SK-N-MC (cell line): Measurements from ENCODE around the gene SUPV3L1.

Source experiments
- DNase-seq: peaks from one replicate; pipeline ENCODE4 v3.0.0-alpha.2; 2011; ENCODE audit warnings: low read depth, low spot score
- H3K27ac ChIP-seq: fragments of 200-600 bp; sonication (generic); 2 replicates; pipeline ENCODE4 v1.5.1; 2016; ENCODE audit warnings: mixed run types
- H3K36me3 ChIP-seq: fragments of 200-600 bp; sonication (generic); 2 replicates; pipeline ENCODE4 v1.6.1; 2017; ENCODE audit warnings: antibody characterized with exemption, low read length, mixed read lengths; ENCODE audit not compliant: insufficient read depth
- H3K4me3 ChIP-seq: fragments of 200-600 bp; sonication (generic); 2 replicates; pipeline ENCODE4 v1.5.1; 2016
- H3K9ac ChIP-seq: fragments of 200-600 bp; sonication (generic); 2 replicates; pipeline ENCODE4 v1.8.0; 2017; ENCODE audit warnings: mixed run types, mixed read lengths; ENCODE audit not compliant: insufficient read length
- H3K9me3 ChIP-seq: fragments of 200-600 bp; sonication (generic); 2 replicates; pipeline ENCODE4 v1.6.1; 2017; ENCODE audit warnings: low read depth, mild to moderate bottlenecking, antibody characterized with exemption, low read length, moderate library complexity, mixed read lengths
- EZH2 ChIP-seq: fragments of 200-600 bp; sonication (generic); IDR thresholded peaks from one replicate; pipeline ENCODE4 v1.6.1; 2017; ENCODE audit warnings: antibody characterized with exemption
- FOXP2 ChIP-seq: optimal IDR thresholded peaks from 2 replicates; pipeline ENCODE3; 2011; ENCODE audit warnings: mild to moderate bottlenecking, moderate library complexity; ENCODE audit not compliant: insufficient read depth; ENCODE audit errors: extremely low read length, control extremely low read depth
- POLR2AphosphoS5 ChIP-seq: IDR thresholded peaks from 2 replicates; pipeline ENCODE4 v1.6.1; 2012; ENCODE audit warnings: mild to moderate bottlenecking, low read depth, low read length, borderline replicate concordance

Gene SUPV3L1

DNA sequence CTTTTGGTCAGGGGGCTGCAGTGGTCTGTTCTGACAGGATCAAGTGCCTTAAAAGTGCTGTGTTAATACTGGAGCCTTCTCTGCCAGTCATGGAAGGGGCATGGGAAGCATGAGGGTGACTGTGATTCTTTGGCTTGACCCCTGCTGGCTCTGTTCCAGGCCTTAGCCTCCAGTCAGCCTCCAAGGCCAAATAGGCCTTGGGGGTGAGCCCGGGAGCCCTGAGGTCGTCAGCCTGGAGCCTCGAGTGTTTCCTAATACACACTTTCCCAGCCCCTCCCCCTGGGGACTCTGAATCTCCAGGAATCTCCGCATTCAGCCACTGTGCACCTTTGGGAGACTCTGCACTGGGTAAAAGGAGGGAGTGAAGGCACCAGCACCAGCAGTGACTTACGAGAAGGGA is 50.1 kb downstream of the SUPV3L1 start:
- no peak overlapping the region for H3K27ac ChIP-seq
- TF ChIP-seq POLR2AphosphoS5 (no peak), EZH2 (no peak), FOXP2 (no peak)

DNA sequence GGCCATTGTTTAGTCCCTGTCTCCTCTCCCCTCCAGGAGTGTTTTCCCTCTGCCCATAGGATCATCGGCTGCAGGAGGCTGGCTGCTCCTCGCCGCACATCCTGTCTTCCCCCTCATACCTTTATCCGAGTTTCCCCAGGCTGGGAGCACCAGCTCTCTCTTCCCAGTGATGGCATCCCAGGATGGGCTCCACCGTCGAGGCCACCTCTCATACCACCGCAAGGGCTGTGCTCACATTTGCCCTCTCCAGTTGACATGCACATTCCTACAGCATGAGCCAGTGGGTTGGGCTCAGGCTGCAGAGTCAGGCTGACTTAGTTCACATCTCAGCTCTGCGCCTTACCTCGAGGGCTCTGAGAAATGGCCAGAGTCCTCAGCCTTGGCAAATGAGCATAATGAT is 52.2 kb downstream of the SUPV3L1 start:
- no peak for DNase-seq
- H3K9ac ChIP-seq = no peak overlapping the region
- no peak for TF ChIP-seq EZH2
- TF ChIP-seq FOXP2 = no peak
- no peak for TF ChIP-seq POLR2AphosphoS5
- H3K4me3 ChIP-seq = no peak overlapping the region
- H3K36me3 ChIP-seq = no peaks in the 10 kb centered on the region
- H3K9me3 ChIP-seq = no peaks in the 10 kb centered on the region
- no peak overlapping the region for H3K27ac ChIP-seq

More for the DNA sequence above, 50.1 kb downstream of the SUPV3L1 start:
- DNase-seq = no peak
- Histone ChIP-seq H3K9ac (no peak overlapping the region), H3K36me3 (no peaks in the 10 kb centered on the region), H3K9me3 (no peaks in the 10 kb centered on the region), H3K4me3 (no peak overlapping the region)

DNA sequence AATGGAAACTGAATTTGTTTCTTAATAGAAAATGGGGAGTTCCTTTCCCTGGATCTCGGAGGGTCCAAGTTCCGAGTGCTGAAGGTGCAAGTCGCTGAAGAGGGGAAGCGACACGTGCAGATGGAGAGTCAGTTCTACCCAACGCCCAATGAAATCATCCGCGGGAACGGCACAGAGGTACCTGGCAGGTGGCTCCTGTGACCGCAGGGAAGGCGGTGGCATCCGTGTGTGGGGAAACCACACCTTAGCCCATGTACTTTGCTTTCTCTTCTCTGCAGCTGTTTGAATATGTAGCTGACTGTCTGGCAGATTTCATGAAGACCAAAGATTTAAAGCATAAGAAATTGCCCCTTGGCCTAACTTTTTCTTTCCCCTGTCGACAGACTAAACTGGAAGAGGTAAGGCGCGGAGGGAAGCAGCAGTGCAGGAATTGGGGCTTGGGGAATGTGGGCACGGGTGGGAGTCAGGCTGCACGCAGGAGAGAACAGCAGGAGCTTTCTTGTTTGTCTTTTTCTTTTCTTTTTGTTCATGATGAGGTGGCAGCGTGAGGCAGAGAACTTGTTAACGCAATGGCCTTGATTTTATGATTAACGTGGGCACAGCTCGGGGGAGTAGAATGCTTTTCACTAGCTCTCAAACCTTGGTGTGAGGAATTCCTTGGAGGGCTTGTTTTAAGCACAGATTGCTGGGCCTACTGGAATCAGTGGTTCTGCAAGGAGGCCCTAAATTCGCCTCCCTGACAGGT is 52.9 kb downstream of the SUPV3L1 start:
- no peak for TF ChIP-seq EZH2
- TF ChIP-seq FOXP2 = no peak
- TF ChIP-seq POLR2AphosphoS5 = no peak
- Histone ChIP-seq H3K9ac (no peak overlapping the region), H3K36me3 (no peaks in the 10 kb centered on the region), H3K4me3 (no peak overlapping the region), H3K9me3 (no peaks in the 10 kb centered on the region), H3K27ac (no peak overlapping the region)
- no peak for DNase-seq

DNA sequence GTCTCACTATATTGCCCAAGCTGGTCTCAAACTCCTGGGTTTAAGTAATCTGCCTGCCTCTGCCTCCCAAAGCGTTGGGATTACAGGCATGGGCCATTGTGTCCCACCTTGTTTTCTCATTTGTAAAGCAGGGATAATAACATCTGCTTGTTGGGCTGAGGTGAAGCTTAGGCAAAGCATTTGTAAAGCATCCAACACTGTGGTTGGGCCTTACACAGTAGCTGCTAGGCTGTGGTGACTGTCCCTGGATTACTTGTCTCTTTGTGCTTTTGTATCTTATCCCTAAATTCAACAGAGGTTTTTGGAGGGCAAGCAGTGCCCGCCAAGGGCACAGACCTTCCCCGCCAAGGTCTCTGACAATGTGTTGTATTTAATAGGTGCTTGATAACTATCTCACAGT is 54.4 kb downstream of the SUPV3L1 start:
- Histone ChIP-seq H3K27ac (no peak overlapping the region), H3K9ac (no peak overlapping the region), H3K4me3 (no peak overlapping the region), H3K36me3 (no peaks in the 10 kb centered on the region), H3K9me3 (no peaks in the 10 kb centered on the region)
- TF ChIP-seq FOXP2 = no peak
- no peak for TF ChIP-seq POLR2AphosphoS5
- TF ChIP-seq EZH2 = no peak
- no peak for DNase-seq

DNA sequence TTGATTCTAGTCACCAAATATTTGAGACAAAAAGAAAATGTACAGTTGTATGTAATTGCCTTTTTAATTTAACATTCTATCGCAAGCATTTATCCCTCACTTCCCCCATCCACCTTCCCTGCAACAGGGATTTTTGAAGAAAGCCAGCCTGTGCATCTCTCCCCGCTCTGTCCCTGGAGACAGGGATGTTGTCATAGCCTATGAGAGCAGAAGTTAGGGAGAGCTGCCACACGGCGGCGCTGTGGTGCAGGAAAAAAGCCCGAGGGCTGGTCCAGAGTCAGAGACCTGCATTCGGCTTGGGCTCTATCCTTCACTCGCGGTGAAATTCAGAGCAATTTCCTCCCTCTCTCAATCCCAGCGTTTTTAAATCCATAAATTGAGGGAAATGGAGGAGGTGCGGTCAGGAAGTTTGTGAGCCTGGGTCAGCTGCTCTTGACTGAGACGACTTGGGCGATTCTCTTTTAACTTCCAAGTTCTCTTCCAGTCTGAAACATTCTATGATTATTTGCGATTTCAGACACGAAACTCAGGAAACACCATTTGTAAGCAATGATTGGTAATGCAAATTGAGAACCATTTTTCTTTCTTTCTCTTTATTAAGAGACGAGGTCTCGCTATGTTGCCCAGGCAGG is 57.6 kb downstream of the SUPV3L1 start:
- Histone ChIP-seq H3K36me3 (no peaks in the 10 kb centered on the region), H3K9me3 (no peaks in the 10 kb centered on the region), H3K4me3 (no peak overlapping the region), H3K27ac (no peak overlapping the region), H3K9ac (no peak overlapping the region)
- TF ChIP-seq EZH2 (no peak), FOXP2 (no peak)
- DNase-seq = no peak

DNA sequence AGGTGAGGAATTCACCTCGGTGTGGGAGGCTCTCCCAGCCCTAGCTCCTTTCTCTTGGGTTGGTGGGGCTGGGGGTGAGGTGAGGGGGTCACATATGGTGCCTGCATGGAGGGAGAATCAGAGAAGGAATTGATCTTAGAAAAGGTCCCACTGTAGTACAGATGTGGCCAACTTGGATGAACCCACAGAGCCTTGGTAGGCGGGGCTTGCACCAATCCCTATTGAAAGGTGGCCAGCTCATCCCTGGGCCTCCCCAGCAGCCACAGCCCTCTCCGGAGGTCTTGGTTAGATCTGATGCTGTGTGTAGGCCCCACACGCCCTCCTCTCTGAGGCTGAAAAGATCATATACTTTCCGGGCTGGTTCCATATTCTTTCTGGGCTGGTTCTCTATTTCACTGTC is 59.1 kb downstream of the SUPV3L1 start:
- Histone ChIP-seq H3K27ac (no peak overlapping the region), H3K36me3 (no peaks in the 10 kb centered on the region), H3K4me3 (no peak overlapping the region), H3K9me3 (no peaks in the 10 kb centered on the region), H3K9ac (no peak overlapping the region)
- DNase-seq = no peak
- no peak for TF ChIP-seq FOXP2

DNA sequence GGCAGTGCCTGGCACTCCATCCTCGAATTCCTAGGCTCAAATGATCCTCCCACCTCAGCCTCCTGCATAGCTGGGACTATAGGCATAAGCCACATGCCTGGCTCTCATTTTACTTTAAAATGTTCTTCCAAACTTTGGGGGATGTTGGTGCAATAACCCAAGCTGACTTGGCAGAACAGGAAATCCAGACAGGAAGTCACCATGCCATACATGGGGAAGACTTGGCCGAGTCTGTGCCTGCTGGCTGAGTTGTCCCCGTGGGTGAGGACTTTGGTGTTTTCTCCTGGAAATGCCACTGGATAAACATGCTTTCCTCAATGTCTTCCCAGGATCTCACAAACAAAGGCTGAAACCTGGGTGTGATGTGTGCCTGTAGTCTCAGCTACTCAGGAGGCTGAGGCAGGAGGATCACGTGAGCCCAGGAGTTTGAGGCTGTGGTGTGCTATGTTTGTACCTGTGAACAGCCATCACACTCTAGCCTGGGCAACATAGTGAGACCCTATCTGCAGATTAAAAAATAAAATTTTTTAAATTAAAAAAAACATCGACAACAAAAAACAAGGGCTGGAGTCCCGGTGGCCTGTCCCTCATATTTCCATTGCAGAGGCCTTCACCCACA is 59.9 kb downstream of the SUPV3L1 start:
- H3K4me3 ChIP-seq = no peak overlapping the region
- DNase-seq = no peak
- no peak overlapping the region for H3K9ac ChIP-seq
- no peak overlapping the region for H3K27ac ChIP-seq
- no peaks in the 10 kb centered on the region for H3K9me3 ChIP-seq
- TF ChIP-seq POLR2AphosphoS5 (no peak), FOXP2 (no peak), EZH2 (no peak)
- no peaks in the 10 kb centered on the region for H3K36me3 ChIP-seq

DNA sequence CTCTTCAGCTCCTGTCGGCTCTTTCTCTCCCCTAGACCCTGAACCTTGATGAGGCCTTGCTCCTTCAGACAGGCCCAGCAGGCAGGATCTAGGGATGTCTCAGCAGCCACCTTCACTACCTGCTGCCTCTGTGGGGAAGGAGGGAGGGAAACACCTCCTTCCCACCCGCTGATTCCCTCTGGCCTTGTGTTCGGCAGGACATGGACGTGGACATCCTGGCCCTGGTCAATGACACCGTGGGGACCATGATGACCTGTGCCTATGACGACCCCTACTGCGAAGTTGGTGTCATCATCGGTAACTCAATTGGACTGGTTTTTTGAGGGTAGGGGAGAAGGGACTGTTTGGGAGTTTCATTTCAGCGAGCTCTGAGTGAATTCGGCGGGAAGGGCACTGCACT is 60.4 kb downstream of the SUPV3L1 start:
- TF ChIP-seq POLR2AphosphoS5 = no peak
- TF ChIP-seq EZH2 = no peak
- no peak for TF ChIP-seq FOXP2
- H3K27ac ChIP-seq = no peak overlapping the region
- no peak for DNase-seq

DNA sequence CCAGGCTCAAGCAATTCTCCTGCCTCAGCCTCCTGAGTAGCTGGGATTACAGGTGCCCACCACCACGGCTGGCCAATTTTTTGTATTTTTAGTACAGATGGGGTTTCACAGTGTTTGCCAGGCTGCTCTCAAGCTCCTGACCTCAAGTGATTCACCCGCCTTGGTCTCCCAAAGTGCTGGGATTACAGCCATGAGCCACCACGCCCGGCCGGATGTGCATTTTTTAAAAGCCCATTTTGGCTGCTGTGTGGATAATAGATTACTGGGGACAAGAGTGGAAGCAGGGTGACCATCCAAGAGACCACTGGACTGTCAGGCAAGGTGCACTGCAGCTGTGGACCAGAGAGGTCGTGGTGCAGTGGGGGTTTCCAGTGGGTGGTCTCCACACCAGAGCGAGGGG is 61.5 kb downstream of the SUPV3L1 start:
- no peak overlapping the region for H3K27ac ChIP-seq
- H3K9ac ChIP-seq = no peak overlapping the region
- H3K4me3 ChIP-seq = no peak overlapping the region
- TF ChIP-seq FOXP2 (no peak), POLR2AphosphoS5 (no peak), EZH2 (no peak)
- no peak for DNase-seq
- H3K9me3 ChIP-seq = no peaks in the 10 kb centered on the region
- H3K36me3 ChIP-seq = no peaks in the 10 kb centered on the region

More for the DNA sequence above, 60.4 kb downstream of the SUPV3L1 start:
- no peaks in the 10 kb centered on the region for H3K9me3 ChIP-seq
- H3K9ac ChIP-seq = no peak overlapping the region
- no peaks in the 10 kb centered on the region for H3K36me3 ChIP-seq
- H3K4me3 ChIP-seq = no peak overlapping the region
